Measurements from ENCODE around the gene KLHDC8B.

The KLHDC8B gene

GRCh38 chr3:49163609-49164008 lies 7.8 kb upstream of the KLHDC8B start:
- TF ChIP-seq, protein P1, sequence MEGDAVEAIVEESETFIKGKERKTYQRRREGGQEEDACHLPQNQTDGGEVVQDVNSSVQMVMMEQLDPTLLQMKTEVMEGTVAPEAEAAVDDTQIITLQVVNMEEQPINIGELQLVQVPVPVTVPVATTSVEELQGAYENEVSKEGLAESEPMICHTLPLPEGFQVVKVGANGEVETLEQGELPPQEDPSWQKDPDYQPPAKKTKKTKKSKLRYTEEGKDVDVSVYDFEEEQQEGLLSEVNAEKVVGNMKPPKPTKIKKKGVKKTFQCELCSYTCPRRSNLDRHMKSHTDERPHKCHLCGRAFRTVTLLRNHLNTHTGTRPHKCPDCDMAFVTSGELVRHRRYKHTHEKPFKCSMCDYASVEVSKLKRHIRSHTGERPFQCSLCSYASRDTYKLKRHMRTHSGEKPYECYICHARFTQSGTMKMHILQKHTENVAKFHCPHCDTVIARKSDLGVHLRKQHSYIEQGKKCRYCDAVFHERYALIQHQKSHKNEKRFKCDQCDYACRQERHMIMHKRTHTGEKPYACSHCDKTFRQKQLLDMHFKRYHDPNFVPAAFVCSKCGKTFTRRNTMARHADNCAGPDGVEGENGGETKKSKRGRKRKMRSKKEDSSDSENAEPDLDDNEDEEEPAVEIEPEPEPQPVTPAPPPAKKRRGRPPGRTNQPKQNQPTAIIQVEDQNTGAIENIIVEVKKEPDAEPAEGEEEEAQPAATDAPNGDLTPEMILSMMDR (IDR thresholded peaks at IDR 0.05; ENCODE audit: borderline replicate concordance, control extremely low read depth, extremely low read depth, insufficient read depth, missing control alignments), result no peak
- in situ Hi-C loops (cut with MboI; ENCODE audit: low sequenced_read_pairs, unreplicated experiment), result loop anchor here (25.0 kb wide), 1 partner anchor 274 kb away; the partner anchor contains the start of gene NICN1

DNA sequence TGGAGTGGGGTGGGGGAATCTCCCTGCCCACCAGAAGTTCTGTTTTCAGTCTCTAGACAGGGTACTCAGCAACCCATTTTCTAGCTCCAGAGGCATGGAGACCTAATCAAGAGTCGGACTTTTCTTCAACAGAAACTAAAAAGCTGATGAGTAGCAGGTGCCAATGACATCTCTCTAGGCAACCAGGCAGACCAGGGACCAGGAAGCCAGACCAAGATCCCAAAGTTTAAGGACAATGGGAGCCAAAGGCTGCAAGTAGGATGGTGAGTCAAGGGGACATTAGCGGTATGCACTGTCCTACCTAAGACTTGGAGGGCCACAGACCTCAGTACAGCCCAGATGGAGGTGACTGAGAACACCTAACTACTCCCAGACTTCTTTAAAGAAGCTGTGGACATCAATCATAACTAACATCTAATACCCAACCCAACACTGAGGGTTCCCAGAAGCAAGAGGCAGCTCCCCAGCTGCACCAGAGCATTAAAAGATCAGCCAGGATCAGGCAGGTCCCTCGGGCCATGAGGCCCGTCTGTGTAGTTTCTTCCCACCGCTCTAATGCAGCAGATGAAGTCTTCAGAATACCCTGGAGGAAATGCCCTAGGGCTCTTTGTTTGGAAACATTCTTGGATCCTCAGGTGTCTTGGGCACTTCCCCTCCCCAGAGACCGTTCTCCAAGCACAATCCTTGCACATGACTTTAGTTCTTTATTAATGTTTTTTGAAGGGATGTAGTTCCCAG lies 6.2 kb upstream of the KLHDC8B start:
- no peak for DNase-seq (ENCODE audit: low spot score)
- in situ Hi-C loops (cut with MboI; ENCODE audit: low sequenced_read_pairs, unreplicated experiment), result loop anchor here (25.0 kb wide), 1 partner anchor 272 kb away; the partner anchor contains the start of gene NICN1
- TF ChIP-seq, protein P1 (IDR thresholded peaks at IDR 0.05; ENCODE audit: borderline replicate concordance, control extremely low read depth, extremely low read depth, insufficient read depth, missing control alignments), result no peak

More at GRCh38 chr3:49163609-49164008, 7.8 kb upstream of the KLHDC8B start:
- DNase-seq (ENCODE audit: low spot score), result no peak

DNA sequence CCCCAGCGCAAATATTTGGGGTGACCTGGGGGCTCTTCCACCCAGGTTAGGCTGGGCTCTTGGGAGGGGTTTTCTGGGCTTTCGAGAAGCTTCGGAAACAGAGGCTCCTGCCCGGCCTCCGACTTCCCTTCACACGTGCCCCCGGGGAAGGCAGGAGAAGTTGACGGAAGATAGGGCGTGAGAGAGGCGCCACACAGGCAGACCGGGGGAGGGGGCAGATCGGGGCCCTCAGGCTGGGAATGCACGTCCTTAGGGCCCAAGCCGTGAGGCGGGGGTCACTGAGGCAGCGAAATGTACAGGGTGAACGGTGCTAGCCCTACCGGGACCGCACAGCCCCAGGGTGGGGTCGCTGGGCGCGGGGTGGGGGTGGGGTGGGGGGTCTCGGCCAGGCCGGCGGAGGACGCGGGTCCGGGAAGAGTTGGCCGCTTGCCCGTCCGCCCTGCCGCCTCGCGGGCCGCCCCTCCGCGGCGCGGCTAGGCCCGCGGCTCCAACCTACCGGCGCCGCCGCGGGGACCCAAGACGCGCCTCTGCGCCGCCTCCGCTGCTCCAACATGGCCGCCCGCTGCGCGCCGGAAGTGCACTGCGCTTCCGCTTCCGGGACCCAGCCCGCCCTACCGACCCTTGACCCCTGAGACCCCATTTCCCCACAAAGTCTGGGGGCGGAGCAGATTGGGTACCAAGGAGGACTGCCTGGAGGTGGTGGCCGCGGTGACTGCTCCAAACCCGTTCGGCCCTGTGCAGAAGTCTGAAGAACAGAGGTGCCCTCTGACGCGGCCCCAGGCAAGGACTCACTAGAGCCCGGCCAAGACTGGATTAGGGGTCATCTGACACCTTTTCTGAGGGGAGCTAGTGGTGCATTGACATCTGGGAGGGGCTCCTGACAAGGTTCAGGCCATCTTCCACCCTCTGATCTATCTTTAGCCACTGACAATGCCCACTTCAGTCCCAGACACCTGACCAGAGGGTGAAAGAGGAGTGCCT lies 5.3 kb upstream of the KLHDC8B start, which contains the start of gene CCDC71:
Gene CCDC71 (minus strand): TSS at position 561 of the 981 bp plus-strand sequence. CDS start 2,123 bp downstream, outside the sequence.
- DNase-seq (ENCODE audit: low spot score), result peak; percentile 96
- in situ Hi-C loops (cut with MboI; ENCODE audit: low sequenced_read_pairs, unreplicated experiment), result loop anchor here (25.0 kb wide), 1 partner anchor 271 kb away; the partner anchor contains the start of gene NICN1
- TF ChIP-seq, protein P1 (IDR thresholded peaks at IDR 0.05; ENCODE audit: borderline replicate concordance, control extremely low read depth, extremely low read depth, insufficient read depth, missing control alignments), result no peak

DNA sequence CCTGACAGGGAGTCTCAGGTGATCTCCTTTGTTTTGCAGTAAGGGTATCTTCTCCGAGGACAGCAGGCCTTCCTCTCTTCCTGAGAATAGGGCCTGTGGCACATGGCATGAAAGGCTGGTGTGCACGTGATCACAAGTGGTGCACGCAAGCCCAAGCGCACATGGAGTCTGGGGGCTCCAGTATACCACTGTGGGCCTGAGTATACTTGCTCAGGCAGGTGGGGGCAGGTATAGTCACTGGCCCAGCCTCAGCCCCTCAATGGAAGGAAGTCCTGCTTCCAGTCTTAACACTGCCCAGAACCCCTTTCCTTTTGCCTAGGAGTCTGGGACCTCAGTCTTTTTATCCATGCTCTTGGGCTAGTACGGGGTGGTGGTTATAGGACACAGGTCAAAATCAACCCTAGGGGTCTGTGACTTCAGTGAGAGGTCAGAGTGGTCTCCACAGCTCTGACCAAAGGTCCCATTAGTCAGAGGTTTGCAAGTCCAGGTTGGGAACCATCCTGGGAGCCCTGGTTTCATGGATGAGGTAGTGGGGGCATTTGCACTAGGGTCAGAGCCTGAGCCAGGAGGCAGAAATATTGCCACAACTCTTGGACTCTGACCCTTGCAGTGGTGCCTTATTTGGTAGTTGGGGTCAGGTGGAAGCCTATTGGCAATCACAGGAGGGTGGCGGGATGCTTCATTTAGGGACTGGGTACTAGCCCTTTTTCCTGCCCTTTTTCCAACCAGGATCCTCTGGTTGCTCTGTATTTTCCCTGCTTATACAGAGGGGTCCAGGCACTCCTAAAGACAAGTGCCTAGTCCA lies 4.4 kb upstream of the KLHDC8B start:
- no peak for DNase-seq (ENCODE audit: low spot score)
- in situ Hi-C loops (cut with MboI; ENCODE audit: low sequenced_read_pairs, unreplicated experiment), result loop anchor here (25.0 kb wide), 1 partner anchor 270 kb away; the partner anchor contains the start of gene NICN1
- TF ChIP-seq, protein P1 (IDR thresholded peaks at IDR 0.05; ENCODE audit: borderline replicate concordance, control extremely low read depth, extremely low read depth, insufficient read depth, missing control alignments), result no peak

DNA sequence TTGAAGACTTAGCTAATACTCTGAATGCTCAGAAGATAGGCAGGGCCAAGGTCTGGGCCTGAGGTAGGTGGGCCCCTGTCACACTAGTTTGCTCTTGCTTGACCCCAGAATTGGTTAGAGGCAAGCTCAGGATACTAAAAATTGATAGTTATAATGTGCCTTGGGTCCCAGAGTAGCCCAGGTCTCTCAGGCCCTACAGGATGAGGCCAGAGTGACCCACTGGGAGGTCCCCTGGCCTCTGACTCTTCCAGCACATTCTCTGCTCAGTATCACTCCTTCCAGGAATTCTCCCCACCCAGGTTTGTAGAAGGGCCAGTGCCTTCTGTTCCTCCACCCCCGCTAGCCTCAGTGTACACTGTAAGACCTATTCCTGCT lies 667 bp upstream of the KLHDC8B start:
- in situ Hi-C loops (cut with MboI; ENCODE audit: low sequenced_read_pairs, unreplicated experiment), result loop anchor here (25.0 kb wide), 1 partner anchor 267 kb away; the partner anchor contains the start of gene NICN1
- DNase-seq (ENCODE audit: low spot score), result no peak
- TF ChIP-seq, protein P1 (IDR thresholded peaks at IDR 0.05; ENCODE audit: borderline replicate concordance, control extremely low read depth, extremely low read depth, insufficient read depth, missing control alignments), result no peak

All from GM13976 (cell line).